Measurements from ENCODE around the gene NCBP3. TPM values are rescaled to one million over a fixed set of nuclear protein-coding genes. Genes with fewer than 3 reads are reported as not detected.

NCBP3 gene
- total RNA-seq, 1 experiment from 2014 or later = 32.8 TPM

GRCh38 chr17:3805581-3805980 lies 40.5 kb downstream of the NCBP3 start:
- no peaks in the 10 kb centered on the region for H3K27me3 ChIP-seq (replicated peaks; ENCODE audit: control insufficient read depth, insufficient read depth, low read length)
- Mint-ChIP-seq H3K27me3 (ENCODE audit: insufficient read depth, unreplicated experiment) (no peaks in the 10 kb centered on the region), H3K4me3 (ENCODE audit: unreplicated experiment) (no peak overlapping the region), H3K4me1 (ENCODE audit: low read depth, unreplicated experiment) (peaks cover 6% of the 10 kb centered on the region), H3K9me3 (ENCODE audit: unreplicated experiment) (no peaks in the 10 kb centered on the region), H3K36me3 (ENCODE audit: insufficient read depth, unreplicated experiment) (peaks cover 11% of the 10 kb centered on the region), H3K27ac (ENCODE audit: unreplicated experiment) (no peak overlapping the region)
- ChIA-PET POLR2A (no interaction called here), CTCF (no interaction called here)
- no peaks in the 10 kb centered on the region for H3K36me3 ChIP-seq (ENCODE audit: control insufficient read depth, insufficient read depth, low read length)
- H3K4me1 ChIP-seq = no peaks in the 10 kb centered on the region
- no peak for TF ChIP-seq CTCF (IDR thresholded peaks at IDR 0.05; ENCODE audit: insufficient read depth in 1 of 2, low read depth in 1 of 2, low read length in 1 of 2, severe bottlenecking in 1 of 2, unreplicated experiment in 1 of 2)
- no peak for DNase-seq
- no TSS peak for BruUV-seq (replicated peaks)
- no peak overlapping the region for H3K4me3 ChIP-seq (ENCODE audit: low read depth, low read length)
- no peaks in the 10 kb centered on the region for H3K9me3 ChIP-seq
- intact Hi-C loops (cut with micrococcal nuclease; ENCODE audit: unreplicated experiment) = loop anchor here (5.0 kb wide), 1 partner anchor 68 kb away; no protein-coding TSS in a partner anchor

- ChIA-PET POLR2A (no interaction called here), CTCF (no interaction called here)
- Mint-ChIP-seq H3K36me3 (ENCODE audit: insufficient read depth, unreplicated experiment) (peaks cover 6% of the 10 kb centered on the region), H3K9me3 (ENCODE audit: unreplicated experiment) (no peaks in the 10 kb centered on the region), H3K4me1 (ENCODE audit: low read depth, unreplicated experiment) (peaks cover under 1% of the 10 kb centered on the region), H3K27me3 (ENCODE audit: insufficient read depth, unreplicated experiment) (no peaks in the 10 kb centered on the region), H3K27ac (ENCODE audit: unreplicated experiment) (no peak overlapping the region), H3K4me3 (ENCODE audit: unreplicated experiment) (no peak overlapping the region)
- BruUV-seq (replicated peaks) = no TSS peak
- Histone ChIP-seq H3K27me3 (replicated peaks; ENCODE audit: control insufficient read depth, insufficient read depth, low read length) (no peaks in the 10 kb centered on the region), H3K9me3 (no peaks in the 10 kb centered on the region), H3K4me3 (ENCODE audit: low read depth, low read length) (no peak overlapping the region), H3K36me3 (ENCODE audit: control insufficient read depth, insufficient read depth, low read length) (no peaks in the 10 kb centered on the region), H3K4me1 (no peaks in the 10 kb centered on the region)
- no peak for DNase-seq
- intact Hi-C loops (cut with micrococcal nuclease; ENCODE audit: unreplicated experiment) = no loop called here
- TF ChIP-seq CTCF (IDR thresholded peaks at IDR 0.05; ENCODE audit: insufficient read depth in 1 of 2, low read depth in 1 of 2, low read length in 1 of 2, severe bottlenecking in 1 of 2, unreplicated experiment in 1 of 2) = no peak
Measured at GRCh38 chr17:3804503-3804931, 41.5 kb downstream of the NCBP3 start.

GRCh38 chr17:3803308-3803640 lies 42.8 kb downstream of the NCBP3 start:
- Histone ChIP-seq H3K36me3 (ENCODE audit: control insufficient read depth, insufficient read depth, low read length) (no peaks in the 10 kb centered on the region), H3K9me3 (no peaks in the 10 kb centered on the region), H3K4me1 (no peaks in the 10 kb centered on the region), H3K27me3 (replicated peaks; ENCODE audit: control insufficient read depth, insufficient read depth, low read length) (no peaks in the 10 kb centered on the region), H3K4me3 (ENCODE audit: low read depth, low read length) (no peak overlapping the region)
- TF ChIP-seq CTCF (IDR thresholded peaks at IDR 0.05; ENCODE audit: insufficient read depth in 1 of 2, low read depth in 1 of 2, low read length in 1 of 2, severe bottlenecking in 1 of 2, unreplicated experiment in 1 of 2) = no peak
- DNase-seq = no peak
- H3K36me3 Mint-ChIP-seq (ENCODE audit: insufficient read depth, unreplicated experiment) = peaks cover 6% of the 10 kb centered on the region
- H3K27me3 Mint-ChIP-seq (ENCODE audit: insufficient read depth, unreplicated experiment) = no peaks in the 10 kb centered on the region
- BruUV-seq (replicated peaks) = no TSS peak
- intact Hi-C loops (cut with micrococcal nuclease; ENCODE audit: unreplicated experiment) = no loop called here
- POLR2A ChIA-PET = no interaction called here
- H3K27ac Mint-ChIP-seq (ENCODE audit: unreplicated experiment) = peak overlapping the region; percentile 48
- H3K9me3 Mint-ChIP-seq (ENCODE audit: unreplicated experiment) = no peaks in the 10 kb centered on the region
- CTCF ChIA-PET = no interaction called here
- H3K4me3 Mint-ChIP-seq (ENCODE audit: unreplicated experiment) = no peak overlapping the region
- no peaks in the 10 kb centered on the region for H3K4me1 Mint-ChIP-seq (ENCODE audit: low read depth, unreplicated experiment)

Data from Caco-2 (cell line).